ENCODE measurements around the gene ST3GAL3. TPM values are rescaled to one million over a fixed set of nuclear protein-coding genes. Genes with fewer than 3 reads are reported as not detected.

ST3GAL3 gene
- total RNA-seq, 1 donor from 2014 or later = 18.3 TPM

GRCh38 chr1:43912607-43913006 lies 205.3 kb downstream of the ST3GAL3 start:
- no peak for TF ChIP-seq CTCF (conservative IDR thresholded peaks at IDR 0.05; ENCODE audit: low read depth, low read length)
- no peak for DNase-seq (ENCODE audit: low read depth)
- H3K4me3 ChIP-seq (ENCODE audit: low read depth, low read length) = no peak overlapping the region

- no peak for DNase-seq (ENCODE audit: low read depth)
- TF ChIP-seq CTCF (conservative IDR thresholded peaks at IDR 0.05; ENCODE audit: low read depth, low read length) = no peak
- H3K4me3 ChIP-seq (ENCODE audit: low read depth, low read length) = no peak overlapping the region
Observed at GRCh38 chr1:43913051-43913501, 205.7 kb downstream of the ST3GAL3 start.

- H3K4me3 ChIP-seq (ENCODE audit: low read depth, low read length) = no peak overlapping the region
- no peak for TF ChIP-seq CTCF (conservative IDR thresholded peaks at IDR 0.05; ENCODE audit: low read depth, low read length)
- DNase-seq (ENCODE audit: low read depth) = no peak
Observed at GRCh38 chr1:43913666-43914360, 206.5 kb downstream of the ST3GAL3 start.

GRCh38 chr1:43914576-43915525 lies 207.5 kb downstream of the ST3GAL3 start:
- no peak for DNase-seq (ENCODE audit: low read depth)
- H3K4me3 ChIP-seq (ENCODE audit: low read depth, low read length) = no peak overlapping the region
- TF ChIP-seq CTCF (conservative IDR thresholded peaks at IDR 0.05; ENCODE audit: low read depth, low read length) = no peak

- DNase-seq (ENCODE audit: low read depth) = no peak
- no peak for TF ChIP-seq CTCF (conservative IDR thresholded peaks at IDR 0.05; ENCODE audit: low read depth, low read length)
- H3K4me3 ChIP-seq (ENCODE audit: low read depth, low read length) = no peak overlapping the region
Observed at GRCh38 chr1:43919906-43920305, 212.6 kb downstream of the ST3GAL3 start.

GRCh38 chr1:43921022-43921421 lies 213.7 kb downstream of the ST3GAL3 start:
- DNase-seq (ENCODE audit: low read depth) = no peak
- TF ChIP-seq CTCF (conservative IDR thresholded peaks at IDR 0.05; ENCODE audit: low read depth, low read length) = no peak
- H3K4me3 ChIP-seq (ENCODE audit: low read depth, low read length) = no peak overlapping the region

Data from epithelial cell of proximal tubule (primary cell).